Fibroblast of villous mesenchyme (primary cell): ENCODE data around the gene TMEM217. TPM values are rescaled to one million over a fixed set of nuclear protein-coding genes. Genes with fewer than 3 reads are reported as not detected.
"Not testable (repeated sequence)": the region's sequence is repeated elsewhere in the genome, so short reads cannot be mapped to it uniquely, and the experiment has no call there.

ENCODE experiments used
- DNase-seq: peaks from one replicate; pipeline ENCODE4 v3.0.0-alpha.2; 2010; ENCODE audit warnings: low read depth
- H3K4me3 ChIP-seq: 2 replicates; pipeline ENCODE4 v1.5.1; 2011; ENCODE audit warnings: low read depth, mild to moderate bottlenecking, low read length
- total RNA-seq: library from RNA; depleted of rRNA; stranded (reverse); fragments of >200 nt; gene quantifications from 2 replicates; pipeline ENCODE4 v1.2.3, GENCODE V29; 2012
- TF ChIP-seq, protein P1 (sequence below): IDR thresholded peaks from 2 replicates; pipeline ENCODE4 v1.5.1; 2012; ENCODE audit warnings: low read depth, mild to moderate bottlenecking, low read length; ENCODE audit not compliant: insufficient read depth

Gene TMEM217
- total RNA-seq, 1 donor, result 3.5 TPM

DNA sequence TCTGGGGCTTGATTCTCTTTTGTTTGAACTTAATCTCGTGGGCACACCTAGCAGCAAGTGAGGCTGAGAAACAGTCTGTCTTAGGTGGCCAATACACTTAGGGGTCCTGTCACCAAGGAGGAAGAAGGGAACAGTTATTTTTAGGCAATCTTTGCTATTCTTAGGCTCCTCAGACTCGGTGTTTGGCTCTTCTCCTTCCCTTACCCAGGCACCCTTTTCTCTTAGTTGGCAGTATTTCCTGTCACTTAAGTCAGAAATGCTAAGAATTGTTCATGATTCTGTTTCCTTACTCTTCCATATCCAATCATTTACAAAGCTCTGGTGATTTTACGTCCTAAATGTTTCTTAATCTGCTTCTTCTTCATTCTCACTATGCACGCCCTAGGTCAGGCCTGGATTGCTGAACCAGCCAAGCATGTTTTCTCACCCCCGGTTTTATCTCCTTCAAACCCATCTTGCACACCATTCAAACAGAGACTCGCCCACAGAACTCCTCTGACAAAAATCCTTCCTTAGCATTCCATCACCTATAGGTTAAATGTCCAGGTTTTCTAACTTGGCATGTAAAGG is 45.2 kb upstream of the TMEM217 start:
- TF ChIP-seq, protein P1, sequence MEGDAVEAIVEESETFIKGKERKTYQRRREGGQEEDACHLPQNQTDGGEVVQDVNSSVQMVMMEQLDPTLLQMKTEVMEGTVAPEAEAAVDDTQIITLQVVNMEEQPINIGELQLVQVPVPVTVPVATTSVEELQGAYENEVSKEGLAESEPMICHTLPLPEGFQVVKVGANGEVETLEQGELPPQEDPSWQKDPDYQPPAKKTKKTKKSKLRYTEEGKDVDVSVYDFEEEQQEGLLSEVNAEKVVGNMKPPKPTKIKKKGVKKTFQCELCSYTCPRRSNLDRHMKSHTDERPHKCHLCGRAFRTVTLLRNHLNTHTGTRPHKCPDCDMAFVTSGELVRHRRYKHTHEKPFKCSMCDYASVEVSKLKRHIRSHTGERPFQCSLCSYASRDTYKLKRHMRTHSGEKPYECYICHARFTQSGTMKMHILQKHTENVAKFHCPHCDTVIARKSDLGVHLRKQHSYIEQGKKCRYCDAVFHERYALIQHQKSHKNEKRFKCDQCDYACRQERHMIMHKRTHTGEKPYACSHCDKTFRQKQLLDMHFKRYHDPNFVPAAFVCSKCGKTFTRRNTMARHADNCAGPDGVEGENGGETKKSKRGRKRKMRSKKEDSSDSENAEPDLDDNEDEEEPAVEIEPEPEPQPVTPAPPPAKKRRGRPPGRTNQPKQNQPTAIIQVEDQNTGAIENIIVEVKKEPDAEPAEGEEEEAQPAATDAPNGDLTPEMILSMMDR, result no peak
- no peak overlapping the region for H3K4me3 ChIP-seq
- DNase-seq, result no peak

DNA sequence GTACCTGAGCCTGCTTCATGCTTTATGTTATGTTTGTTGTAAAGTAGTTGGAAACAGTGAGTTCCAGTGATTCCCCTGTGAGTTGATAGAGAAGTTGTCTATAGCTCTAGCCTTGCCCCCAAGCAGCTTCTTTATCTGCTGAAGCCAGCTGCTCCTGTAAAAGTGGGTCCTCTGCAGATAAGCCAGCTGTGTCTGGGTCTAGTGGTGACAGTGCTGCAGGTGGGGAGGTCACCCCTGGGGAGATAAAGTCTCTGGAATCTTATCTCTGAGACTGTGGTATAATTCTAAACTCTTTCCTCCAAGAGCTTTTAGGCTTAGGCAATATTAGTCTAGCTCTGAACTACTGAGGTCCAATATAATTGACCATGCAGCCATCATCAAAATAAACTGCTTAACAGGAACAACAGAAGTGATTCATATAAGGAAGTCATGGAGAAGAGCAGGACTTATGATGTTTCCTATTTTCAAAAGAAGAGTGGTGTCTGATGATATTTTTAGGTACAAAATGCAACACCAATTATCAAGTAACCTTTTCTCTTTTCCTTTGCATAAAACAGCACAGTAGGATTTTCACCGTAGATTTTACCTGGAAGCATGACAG is 44.2 kb upstream of the TMEM217 start:
- TF ChIP-seq, protein P1, result no peak
- DNase-seq, result no peak
- H3K4me3 ChIP-seq, result no peak overlapping the region

DNA sequence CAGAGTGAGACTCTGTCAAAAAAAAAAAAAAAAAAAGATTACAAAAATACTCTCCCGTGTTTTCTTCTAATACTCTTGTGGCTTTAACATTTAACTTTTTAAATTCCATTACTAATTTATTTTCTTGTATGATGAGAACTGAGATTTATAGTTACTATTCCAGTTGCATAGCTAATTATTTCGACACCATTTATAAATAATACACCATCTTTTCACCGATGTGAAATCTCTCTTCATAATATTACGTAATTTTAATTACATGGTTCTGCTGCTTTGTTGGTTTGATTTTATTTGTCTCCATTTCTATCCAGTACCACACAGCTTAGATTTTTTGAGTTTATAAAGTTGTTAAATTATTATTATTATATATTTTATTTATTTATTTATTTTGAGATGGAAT is 42.0 kb upstream of the TMEM217 start:
- DNase-seq, result no peak
- no peak overlapping the region for H3K4me3 ChIP-seq
- TF ChIP-seq, protein P1, result no peak

DNA sequence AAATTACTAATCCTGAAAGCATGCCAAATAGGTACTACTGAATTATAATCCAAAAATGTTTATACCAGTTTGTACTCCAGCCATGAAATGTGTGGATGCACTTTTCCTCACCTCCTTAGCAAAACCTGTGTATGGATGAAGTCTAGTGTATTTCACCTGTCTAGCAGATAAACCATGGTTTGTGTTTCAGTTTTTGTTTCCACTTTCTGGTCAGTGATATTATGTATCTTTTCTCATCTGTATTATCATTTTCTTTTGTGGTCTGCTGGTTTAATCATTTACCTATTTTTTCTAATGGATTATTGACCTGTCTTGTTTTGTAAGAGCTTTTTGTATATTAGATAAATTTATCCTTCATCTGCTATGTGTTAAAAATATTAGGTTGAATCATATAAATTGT is 41.0 kb upstream of the TMEM217 start:
- TF ChIP-seq, protein P1, result no peak
- no peak overlapping the region for H3K4me3 ChIP-seq
- no peak for DNase-seq

DNA sequence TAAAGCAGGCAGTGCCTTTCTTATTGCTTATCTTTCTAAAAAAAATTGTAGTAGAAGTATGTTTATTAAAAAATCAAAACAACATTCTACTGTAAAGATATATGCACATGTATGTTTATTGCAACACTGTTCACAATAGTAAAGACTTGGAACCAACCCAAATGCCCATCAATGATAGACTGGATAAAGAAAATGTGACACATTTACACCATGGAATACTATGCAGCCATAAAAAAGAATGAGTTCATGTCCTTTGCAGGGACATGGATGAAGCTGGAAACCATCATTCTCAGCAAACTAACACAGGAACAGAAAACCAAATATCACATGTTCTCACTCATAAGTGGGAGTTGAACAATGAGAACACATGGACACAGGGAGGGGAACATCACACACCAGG is 39.7 kb upstream of the TMEM217 start:
- DNase-seq, H3K4me3 ChIP-seq: not testable (repeated sequence)

DNA sequence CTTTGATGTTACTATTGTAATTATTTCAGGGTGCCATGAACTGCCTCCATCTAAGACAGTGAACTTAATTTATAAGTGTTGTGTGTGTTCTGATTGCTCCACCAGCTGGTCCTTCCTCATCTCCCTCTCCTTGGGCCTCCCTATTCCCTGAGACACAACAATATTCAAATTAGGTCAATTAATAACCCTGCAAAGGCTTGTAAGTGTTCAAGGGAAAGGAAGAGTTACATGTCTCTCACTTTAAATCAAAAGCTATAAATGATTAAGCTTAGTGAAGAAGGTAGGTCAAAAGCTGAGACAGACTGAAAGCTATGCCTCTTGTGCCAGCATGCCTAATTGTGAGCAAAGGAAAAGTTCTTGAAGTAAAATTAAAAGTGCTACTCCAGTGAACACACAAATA is 35.5 kb upstream of the TMEM217 start:
- DNase-seq, result no peak
- no peak overlapping the region for H3K4me3 ChIP-seq
- TF ChIP-seq, protein P1, result no peak

DNA sequence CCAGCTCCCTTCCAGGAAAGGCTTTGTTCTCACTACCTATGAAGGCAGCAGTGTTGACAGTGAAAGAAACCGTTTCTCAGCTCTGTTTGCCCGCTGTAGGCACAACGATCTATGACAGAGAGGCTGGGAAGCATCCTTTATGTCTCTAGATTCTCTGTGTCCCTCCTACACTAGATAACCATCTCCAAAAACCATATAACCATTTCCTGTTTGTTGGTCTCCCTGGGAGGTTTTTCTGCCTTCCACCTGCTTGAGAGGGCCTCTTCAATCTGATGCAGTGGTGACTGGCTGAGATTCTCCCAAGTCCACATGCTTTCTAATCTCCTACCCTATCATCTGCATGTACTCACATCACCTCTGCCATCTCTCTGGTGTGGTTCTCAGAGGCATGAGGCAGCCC is 32.0 kb upstream of the TMEM217 start:
- H3K4me3 ChIP-seq, result no peak overlapping the region
- TF ChIP-seq, protein P1, result no peak
- DNase-seq, result no peak
